ENCODE data around the gene IGF2. TPM values are rescaled to one million over a fixed set of nuclear protein-coding genes. Genes with fewer than 3 reads are reported as not detected.

The IGF2 gene
- total RNA-seq, 1 experiment from 2014 or later: 1.5 TPM

DNA sequence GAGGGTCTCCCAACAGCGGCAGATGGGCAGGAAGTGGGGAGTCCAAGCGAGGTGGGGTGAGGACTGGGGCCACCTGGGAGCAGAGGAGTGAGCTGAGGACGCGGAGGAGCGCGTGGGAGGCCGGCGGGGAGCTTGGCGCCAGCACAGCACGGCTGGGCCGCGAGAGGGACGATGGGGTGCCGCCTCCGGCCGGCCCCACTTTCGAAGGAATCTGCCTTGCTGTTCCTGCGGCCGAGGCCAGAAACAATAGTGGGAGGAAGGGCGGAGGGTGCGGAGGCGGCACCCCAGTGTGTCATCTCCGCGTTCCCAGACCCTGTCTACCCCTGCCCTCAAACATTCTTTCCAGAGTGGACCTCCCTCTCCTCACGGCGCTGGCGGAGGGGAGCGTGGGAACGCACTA is 16.3 kb upstream of the IGF2 start (continued):
- no peak for TF ChIP-seq TEAD4 (CRISPR knock-in tag; IDR thresholded peaks at IDR 0.05)
- no peak for TF ChIP-seq ZNF263 (CRISPR knock-in tag; IDR thresholded peaks at IDR 0.05; ENCODE audit: low read depth)
- no peak for TF ChIP-seq OVOL2 (CRISPR knock-in tag; IDR thresholded peaks at IDR 0.05; ENCODE audit: borderline replicate concordance)
- no peak for TF ChIP-seq MAX (CRISPR knock-in tag; IDR thresholded peaks at IDR 0.05)
- no peak for TF ChIP-seq ZNF219 (CRISPR knock-in tag; IDR thresholded peaks at IDR 0.05; ENCODE audit: borderline replicate concordance)
- TF ChIP-seq IRF2 (CRISPR knock-in tag; IDR thresholded peaks at IDR 0.05; ENCODE audit: borderline replicate concordance, low read depth): no peak
- TF ChIP-seq ZNF396 (CRISPR knock-in tag; IDR thresholded peaks at IDR 0.05; ENCODE audit: borderline replicate concordance): no peak
- TF ChIP-seq ZNF317 (CRISPR knock-in tag; IDR thresholded peaks at IDR 0.05; ENCODE audit: borderline replicate concordance, low read depth): no peak
- TF ChIP-seq ELF4 (CRISPR knock-in tag; IDR thresholded peaks at IDR 0.05; ENCODE audit: low read depth): no peak

DNA sequence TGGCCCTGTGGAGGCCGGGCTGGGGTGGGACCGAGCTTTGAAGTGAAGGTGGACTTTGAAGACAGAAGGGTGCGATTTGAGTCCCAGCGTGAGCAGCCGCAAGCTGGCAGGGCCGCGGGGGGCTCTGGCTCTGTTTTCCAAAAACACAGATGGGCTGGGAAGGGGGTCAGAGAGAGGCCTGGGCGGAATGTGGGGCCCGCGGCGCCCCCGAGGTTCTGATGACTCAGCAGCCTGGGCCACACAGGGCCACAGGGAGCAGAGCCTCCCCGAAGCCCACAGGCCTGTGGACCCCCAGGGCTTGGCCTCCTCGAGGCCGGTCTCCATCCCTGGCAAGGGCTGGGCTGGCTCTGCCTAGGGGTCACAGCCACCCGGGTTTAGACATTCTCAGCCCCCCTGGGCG is 15.7 kb upstream of the IGF2 start:
- no peak for ATAC-seq
- TF ChIP-seq KAT7 (CRISPR knock-in tag; IDR thresholded peaks at IDR 0.05; ENCODE audit: borderline replicate concordance) (no peak), JAZF1 (CRISPR knock-in tag; IDR thresholded peaks at IDR 0.05) (no peak), ZNF396 (CRISPR knock-in tag; IDR thresholded peaks at IDR 0.05; ENCODE audit: borderline replicate concordance) (no peak), ZNF263 (CRISPR knock-in tag; IDR thresholded peaks at IDR 0.05; ENCODE audit: low read depth) (no peak), AR (CRISPR knock-in tag; IDR thresholded peaks at IDR 0.05) (no peak), NR3C1 (CRISPR knock-in tag; conservative IDR thresholded peaks at IDR 0.05; ENCODE audit: low read depth) (no peak), ATF1 (CRISPR knock-in tag; IDR thresholded peaks at IDR 0.05) (no peak), ERG (CRISPR knock-in tag; IDR thresholded peaks at IDR 0.05) (no peak), FOXP1 (CRISPR knock-in tag; IDR thresholded peaks at IDR 0.05; ENCODE audit: borderline replicate concordance) (no peak)
- TF ChIP-seq, protein P1, sequence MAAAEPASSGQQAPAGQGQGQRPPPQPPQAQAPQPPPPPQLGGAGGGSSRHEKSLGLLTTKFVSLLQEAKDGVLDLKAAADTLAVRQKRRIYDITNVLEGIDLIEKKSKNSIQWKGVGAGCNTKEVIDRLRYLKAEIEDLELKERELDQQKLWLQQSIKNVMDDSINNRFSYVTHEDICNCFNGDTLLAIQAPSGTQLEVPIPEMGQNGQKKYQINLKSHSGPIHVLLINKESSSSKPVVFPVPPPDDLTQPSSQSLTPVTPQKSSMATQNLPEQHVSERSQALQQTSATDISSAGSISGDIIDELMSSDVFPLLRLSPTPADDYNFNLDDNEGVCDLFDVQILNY (CRISPR knock-in tag; IDR thresholded peaks at IDR 0.05): no peak
- H3K4me1 Mint-ChIP-seq: peaks cover 13% of the 10 kb centered on the region
- H3K27me3 Mint-ChIP-seq (ENCODE audit: low read depth): peaks cover 14% of the 10 kb centered on the region
- no peaks in the 10 kb centered on the region for H3K36me3 Mint-ChIP-seq
- H3K27ac Mint-ChIP-seq: no peak overlapping the region
- no peaks in the 10 kb centered on the region for H3K9me3 Mint-ChIP-seq
- H3K4me3 Mint-ChIP-seq: no peak overlapping the region
- ChIA-PET CTCF (interaction anchor here (0.7 to 18.6 kb wide), 16 partner anchors 8 to 502 kb away, joined by 3 to 761 read pairs (median 25); partner anchors contain the start of genes IGF2 and SYT8), POLR2A (no interaction called here)
- no peak for DNase-seq (ENCODE audit: low spot score)

- POLR2A ChIA-PET: interaction anchor here (0.7 kb wide), 1 partner anchor 14 kb away, joined by 3 read pairs; no protein-coding TSS in a partner anchor
- DNase-seq (ENCODE audit: low spot score): no peak
Measured at GRCh38 chr11:2154195-2154585, 15.0 kb upstream of the IGF2 start.

More at GRCh38 chr11:2154195-2154585, 15.0 kb upstream of the IGF2 start:
- H3K36me3 Mint-ChIP-seq: no peaks in the 10 kb centered on the region
- no peak for ATAC-seq
- TF ChIP-seq AR (CRISPR knock-in tag; IDR thresholded peaks at IDR 0.05) (no peak), MAX (CRISPR knock-in tag; IDR thresholded peaks at IDR 0.05) (no peak), NR1H2 (CRISPR knock-in tag; IDR thresholded peaks at IDR 0.05) (no peak), JAZF1 (CRISPR knock-in tag; IDR thresholded peaks at IDR 0.05) (no peak), ZNF416 (CRISPR knock-in tag; IDR thresholded peaks at IDR 0.05) (no peak)
- TF ChIP-seq, protein P2, sequence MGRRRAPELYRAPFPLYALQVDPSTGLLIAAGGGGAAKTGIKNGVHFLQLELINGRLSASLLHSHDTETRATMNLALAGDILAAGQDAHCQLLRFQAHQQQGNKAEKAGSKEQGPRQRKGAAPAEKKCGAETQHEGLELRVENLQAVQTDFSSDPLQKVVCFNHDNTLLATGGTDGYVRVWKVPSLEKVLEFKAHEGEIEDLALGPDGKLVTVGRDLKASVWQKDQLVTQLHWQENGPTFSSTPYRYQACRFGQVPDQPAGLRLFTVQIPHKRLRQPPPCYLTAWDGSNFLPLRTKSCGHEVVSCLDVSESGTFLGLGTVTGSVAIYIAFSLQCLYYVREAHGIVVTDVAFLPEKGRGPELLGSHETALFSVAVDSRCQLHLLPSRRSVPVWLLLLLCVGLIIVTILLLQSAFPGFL (CRISPR knock-in tag; IDR thresholded peaks at IDR 0.05; ENCODE audit: borderline replicate concordance): no peak
- TF ChIP-seq, protein P3, sequence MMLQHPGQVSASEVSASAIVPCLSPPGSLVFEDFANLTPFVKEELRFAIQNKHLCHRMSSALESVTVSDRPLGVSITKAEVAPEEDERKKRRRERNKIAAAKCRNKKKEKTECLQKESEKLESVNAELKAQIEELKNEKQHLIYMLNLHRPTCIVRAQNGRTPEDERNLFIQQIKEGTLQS (CRISPR knock-in tag; conservative IDR thresholded peaks at IDR 0.05): no peak
- no peaks in the 10 kb centered on the region for H3K9me3 Mint-ChIP-seq
- H3K27ac Mint-ChIP-seq: no peak overlapping the region
- peaks cover 13% of the 10 kb centered on the region for H3K4me1 Mint-ChIP-seq
- peaks cover 20% of the 10 kb centered on the region for H3K27me3 Mint-ChIP-seq (ENCODE audit: low read depth)
- no peak overlapping the region for H3K4me3 Mint-ChIP-seq
- CTCF ChIA-PET: interaction anchor here (0.7 to 18.6 kb wide), 14 partner anchors 9 to 501 kb away, joined by 3 to 761 read pairs (median 22); partner anchors contain the start of genes IGF2 and SYT8
